Retinal pigment epithelial cell (primary cell): Measurements from ENCODE around the gene FOXRED1.

Source experiments
- DNase-seq: peaks from one replicate; pipeline ENCODE4 v3.0.0-alpha.2; 2010; ENCODE audit warnings: low read depth
- H3K4me3 ChIP-seq: 2 replicates; pipeline ENCODE4 v1.5.1; 2011; ENCODE audit warnings: mild to moderate bottlenecking, low read length, control low read depth, moderate library complexity
- CTCF ChIP-seq: conservative IDR thresholded peaks from 2 replicates; pipeline ENCODE4 v1.5.1; 2011; ENCODE audit warnings: low read depth, low read length, control low read depth, inconsistent platforms

FOXRED1 gene

DNA sequence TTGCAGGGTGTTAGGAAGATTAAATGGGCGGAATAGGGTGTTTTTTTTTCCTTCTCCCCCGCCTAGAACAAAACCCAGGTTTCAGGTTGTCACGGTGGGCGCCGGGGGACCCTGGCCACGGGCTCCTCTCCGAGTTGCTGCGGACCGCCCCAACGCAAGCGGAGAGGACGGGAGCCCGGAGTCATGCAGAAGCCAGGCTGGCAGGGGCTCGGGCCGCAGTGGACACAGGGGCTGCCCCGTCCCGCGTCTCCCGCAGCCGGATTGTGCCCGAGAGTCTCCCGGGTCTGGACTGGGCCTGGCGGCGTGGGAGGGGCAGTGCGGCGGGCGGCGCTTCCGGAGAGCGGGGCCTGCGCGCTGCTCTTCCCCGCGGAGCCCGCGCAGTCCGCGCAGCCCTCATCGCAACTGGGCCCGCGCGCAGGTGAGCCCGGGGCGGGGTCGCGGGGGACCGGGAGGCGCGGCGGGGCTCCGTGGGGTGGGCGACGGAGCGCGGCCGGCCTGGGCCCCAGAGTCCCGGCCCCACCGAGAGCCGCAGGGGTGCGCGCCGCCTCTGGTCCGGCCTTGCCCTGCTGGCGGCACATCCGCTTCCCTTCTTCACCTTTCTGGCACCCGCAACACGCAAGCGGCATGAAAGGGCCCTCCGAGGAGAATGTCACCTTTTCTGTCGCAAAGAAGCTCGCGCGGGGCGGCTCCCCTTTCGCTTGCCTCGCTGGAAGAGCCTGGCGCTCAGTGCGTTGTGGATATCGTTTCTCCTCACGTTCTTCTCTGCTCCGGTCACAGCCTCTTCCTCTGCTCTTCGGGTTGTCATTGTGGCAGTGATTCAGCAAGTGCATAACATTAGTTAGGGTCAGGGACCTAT lies 14.0 kb downstream of the FOXRED1 start, which contains the start of gene TIRAP:
TIRAP (plus strand) TSS at position 358 of the 856 bp plus-strand sequence. CDS start 7,802 bp downstream, outside the sequence.
- peak within 1 kb of the TSS; percentile 71 for H3K4me3 ChIP-seq
- TF ChIP-seq CTCF: no peak
- DNase-seq: no peak

GRCh38 chr11:126284829-126285228 lies 15.9 kb downstream of the FOXRED1 start:
- TF ChIP-seq CTCF: no peak
- DNase-seq: peak; percentile 53
- no peak overlapping the region for H3K4me3 ChIP-seq

DNA sequence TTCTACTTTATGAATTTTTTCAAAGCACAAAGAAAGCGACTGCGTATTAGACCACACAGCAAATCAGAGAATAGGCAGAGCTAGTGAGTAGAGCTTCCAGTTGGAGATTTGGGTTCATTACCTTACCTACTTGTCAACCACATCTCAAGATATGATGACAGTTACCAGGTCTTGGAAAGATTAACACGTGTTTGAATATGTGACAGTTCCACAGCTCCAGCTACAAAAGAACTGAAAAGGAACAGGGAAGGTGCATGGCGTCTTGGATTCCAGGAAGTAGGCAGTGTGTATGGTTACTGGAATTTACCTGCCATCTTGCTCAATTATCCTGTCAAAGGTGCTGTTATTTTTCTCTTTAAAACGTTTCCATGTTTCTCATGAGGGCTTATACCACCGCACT lies 19.3 kb downstream of the FOXRED1 start:
- no peak overlapping the region for H3K4me3 ChIP-seq
- no peak for DNase-seq
- no peak for TF ChIP-seq CTCF

DNA sequence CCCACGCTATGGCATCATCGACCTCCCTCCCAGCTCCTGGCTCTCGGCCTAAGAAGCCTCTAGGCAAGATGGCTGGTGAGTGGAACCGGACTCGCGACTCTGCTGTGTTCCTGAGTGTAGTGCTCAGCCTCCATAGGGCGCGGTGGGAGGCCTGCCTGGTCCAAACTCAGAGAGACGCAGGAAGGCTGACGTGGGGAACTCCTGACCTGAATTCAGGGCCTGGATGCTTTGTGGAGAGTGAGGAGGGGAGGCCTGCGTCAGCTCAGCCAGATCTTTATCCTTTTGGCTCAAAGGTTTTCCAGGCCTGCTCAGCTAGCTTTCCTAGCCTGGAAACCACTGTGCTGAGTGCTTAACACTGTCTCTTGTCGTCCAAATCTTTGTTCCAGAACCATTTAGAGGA lies 21.9 kb downstream of the FOXRED1 start:
- no peak for DNase-seq

GRCh38 chr11:126293726-126294125 lies 24.8 kb downstream of the FOXRED1 start:
- no peak for DNase-seq
- TF ChIP-seq CTCF: no peak
- no peak overlapping the region for H3K4me3 ChIP-seq

More for the DNA sequence above, 21.9 kb downstream of the FOXRED1 start:
- H3K4me3 ChIP-seq: no peak overlapping the region
- TF ChIP-seq CTCF: no peak

GRCh38 chr11:126297004-126297403 lies 28.1 kb downstream of the FOXRED1 start:
- TF ChIP-seq CTCF: no peak
- DNase-seq: no peak
- no peak overlapping the region for H3K4me3 ChIP-seq

- peak; percentile 69 for DNase-seq
- H3K4me3 ChIP-seq: peak within 1 kb of the TSS; percentile 84
- TF ChIP-seq CTCF: no peak
These were observed 34.9 kb downstream of the FOXRED1 start, which contains the start of gene DCPS for GRCh38 chr11:126303623-126304456. TSS of gene DCPS (plus strand) at chr11:126304060. CDS start at chr11:126304081, 21 bp downstream.
